IMR-90 (cell line): ENCODE measurements around the gene ADPRM. TPM values are rescaled to one million over a fixed set of nuclear protein-coding genes. Genes with fewer than 3 reads are reported as not detected.

Experiments
- ATAC-seq: fragments of 200-7000 bp; cut with Tn5 transposase; 2 replicates; pipeline ENCODE4 v1.9.1; 2020; ENCODE audit warnings: low read depth, mild to moderate bottlenecking, moderate library complexity
- BruUV-seq: library from RNA; stranded (reverse); fragments of 400-500 nt; replicated peaks from 2 replicates; lab custom pipeline; 2021; lab: Mats Ljungman, UMichigan
- CTCF ChIA-PET: fragments of 300-600 bp; formaldehyde crosslinking; extraction: SDS; loops from one replicate; lab custom pipeline; 2021; ENCODE audit warnings: antibody characterized with exemption; lab: Yijun Ruan, JAX
- POLR2A ChIA-PET: fragments of 300-600 bp; sonication (Branson Sonifier 250); formaldehyde crosslinking; loops from one replicate; lab custom pipeline; 2022; ENCODE audit warnings: antibody characterized with exemption; ENCODE audit not compliant: unreplicated experiment; lab: Charles Lee
- DNase-seq: peaks from one replicate; pipeline ENCODE4 v3.0.0; 2013
- H2AFZ ChIP-seq: replicated peaks from 2 replicates; pipeline ENCODE3; 2013; ENCODE audit warnings: low read length, mild to moderate bottlenecking; ENCODE audit not compliant: poor library complexity
- H2AK5ac ChIP-seq: 2 replicates; pipeline ENCODE4 v1.6.1; 2013; ENCODE audit warnings: low read depth, low read length, inconsistent platforms
- H2AK9ac ChIP-seq: replicated peaks from 2 replicates; pipeline ENCODE3; 2013; ENCODE audit warnings: mild to moderate bottlenecking, low read depth, low read length, moderate library complexity; ENCODE audit not compliant: poor library complexity
- H2BK120ac ChIP-seq: 2 replicates; pipeline ENCODE4 v1.6.1; 2013; ENCODE audit warnings: low read depth, low read length, inconsistent platforms
- H2BK15ac ChIP-seq: 3 replicates; pipeline ENCODE4 v1.6.1; 2013; ENCODE audit warnings: low read depth, low read length, inconsistent platforms
- H2BK20ac ChIP-seq: 2 replicates; pipeline ENCODE4 v1.6.1; 2013; ENCODE audit warnings: low read depth, mild to moderate bottlenecking, inconsistent platforms, low read length, moderate library complexity
- H2BK5ac ChIP-seq: 2 replicates; pipeline ENCODE4 v1.6.1; 2013; ENCODE audit warnings: mild to moderate bottlenecking, low read depth, low read length, inconsistent platforms; ENCODE audit not compliant: poor library complexity, severe bottlenecking
- H3K14ac ChIP-seq: replicated peaks from 2 replicates; pipeline ENCODE4 v1.6.1; 2013; ENCODE audit warnings: low read depth, low read length, inconsistent platforms
- H3K18ac ChIP-seq: 2 replicates; pipeline ENCODE4 v1.6.1; 2013; ENCODE audit warnings: low read depth, low read length, control low read depth
- H3K23ac ChIP-seq: 2 replicates; pipeline ENCODE4 v1.6.1; 2013; ENCODE audit warnings: low read depth, low read length, inconsistent platforms
- H3K27ac ChIP-seq: 2 replicates; pipeline ENCODE4 v1.5.1; 2013; ENCODE audit warnings: mild to moderate bottlenecking, control low read depth, low read length; ENCODE audit not compliant: insufficient read depth
- H3K27me3 ChIP-seq: 2 replicates; pipeline ENCODE4 v1.6.1; 2013; ENCODE audit warnings: low read length; ENCODE audit not compliant: control insufficient read depth, insufficient read depth
- H3K36me3 ChIP-seq: 2 replicates; pipeline ENCODE4 v1.6.1; 2013; ENCODE audit warnings: low read length, mixed read lengths; ENCODE audit not compliant: control insufficient read depth, insufficient read depth
- H3K4ac ChIP-seq: 2 replicates; pipeline ENCODE4 v1.6.1; 2013; ENCODE audit warnings: low read depth, low read length, inconsistent platforms
- H3K4me1 ChIP-seq: 2 replicates; pipeline ENCODE4 v1.6.1; 2013; ENCODE audit warnings: low read length, mixed read lengths; ENCODE audit not compliant: control insufficient read depth, insufficient read depth
- H3K4me2 ChIP-seq: 2 replicates; pipeline ENCODE4 v1.6.1; 2013; ENCODE audit warnings: low read depth, mild to moderate bottlenecking, control low read depth, low read length, moderate library complexity
- H3K4me3 ChIP-seq: 2 replicates; pipeline ENCODE4 v1.5.1; 2013; ENCODE audit warnings: low read depth, mild to moderate bottlenecking, control low read depth, low read length, moderate library complexity; ENCODE audit not compliant: insufficient read depth
- H3K56ac ChIP-seq: 2 replicates; pipeline ENCODE4 v1.6.1; 2013; ENCODE audit warnings: low read length, inconsistent platforms; ENCODE audit not compliant: insufficient read depth; ENCODE audit errors: extremely low read depth
- H3K79me1 ChIP-seq, 2 experiments: 2 replicates each; pipeline ENCODE4 v1.6.1; 2013; ENCODE audit warnings: low read length in 2 of 2, inconsistent platforms in 1 of 2, low read depth in 1 of 2
- H3K9ac ChIP-seq: 2 replicates; pipeline ENCODE4 v1.6.1; 2013; ENCODE audit warnings: low read depth, low read length, control low read depth
- H3K9me1 ChIP-seq: 2 replicates; pipeline ENCODE4 v1.6.1; 2013; ENCODE audit warnings: low read length, inconsistent platforms; ENCODE audit not compliant: insufficient read depth
- H3K9me3 ChIP-seq: 2 replicates; pipeline ENCODE4 v1.6.1; 2013; ENCODE audit warnings: low read length; ENCODE audit not compliant: control insufficient read depth, insufficient read depth
- H4K20me1 ChIP-seq: 2 replicates; pipeline ENCODE4 v1.6.1; 2013; ENCODE audit warnings: low read length, inconsistent platforms; ENCODE audit not compliant: insufficient read depth
- H4K5ac ChIP-seq: 2 replicates; pipeline ENCODE4 v1.6.1; 2013; ENCODE audit warnings: mild to moderate bottlenecking, low read depth, low read length, control low read depth
- H4K8ac ChIP-seq, 2 experiments: 2 replicates each; pipeline ENCODE4 v1.6.1; 2013; ENCODE audit warnings: low read depth in 2 of 2, low read length in 2 of 2, control low read depth in 1 of 2, inconsistent platforms in 1 of 2
- H4K91ac ChIP-seq: 2 replicates; pipeline ENCODE4 v1.6.1; 2013; ENCODE audit warnings: low read depth, low read length, inconsistent platforms; ENCODE audit not compliant: insufficient read depth
- BHLHE40 ChIP-seq: fragments of 150-350 bp; IDR thresholded peaks from 2 replicates; pipeline ENCODE4 v1.6.1; 2016; ENCODE audit warnings: mild to moderate bottlenecking, low read depth, low read length
- CEBPB ChIP-seq: IDR thresholded peaks from 2 replicates; pipeline ENCODE4 v1.6.1; 2012; ENCODE audit warnings: low read depth, low read length, improper control_type of control experiment
- CHD1 ChIP-seq: IDR thresholded peaks from 2 replicates; pipeline ENCODE4 v1.6.1; 2012; ENCODE audit warnings: low read depth, low read length, improper control_type of control experiment
- FOS ChIP-seq: fragments of 150-350 bp; IDR thresholded peaks from 2 replicates; pipeline ENCODE4 v1.6.1; 2016; ENCODE audit warnings: low read depth, low read length
- MAZ ChIP-seq: IDR thresholded peaks from 2 replicates; pipeline ENCODE4 v1.6.1; 2012; ENCODE audit warnings: low read depth, mild to moderate bottlenecking, low read length, improper control_type of control experiment, moderate library complexity, borderline replicate concordance
- MXI1 ChIP-seq: IDR thresholded peaks from 2 replicates; pipeline ENCODE4 v1.6.1; 2012; ENCODE audit warnings: low read depth, mild to moderate bottlenecking, low read length, moderate library complexity, borderline replicate concordance
- NFE2L2 ChIP-seq: fragments of 150-350 bp; IDR thresholded peaks from 2 replicates; pipeline ENCODE4 v1.6.1; 2016; ENCODE audit warnings: low read depth, mild to moderate bottlenecking, low read length
- RCOR1 ChIP-seq: IDR thresholded peaks from 2 replicates; pipeline ENCODE4 v1.6.1; 2012; ENCODE audit warnings: mild to moderate bottlenecking, low read length, improper control_type of control experiment; ENCODE audit not compliant: insufficient replicate concordance
- RFX5 ChIP-seq: IDR thresholded peaks from 2 replicates; pipeline ENCODE4 v1.8.0; 2012; ENCODE audit warnings: low read depth, mild to moderate bottlenecking, low read length, moderate library complexity
- SMC3 ChIP-seq: fragments of 150-350 bp; IDR thresholded peaks from 2 replicates; pipeline ENCODE4 v1.6.1; 2016; ENCODE audit warnings: low read depth, mild to moderate bottlenecking, antibody characterized with exemption, low read length, moderate library complexity
- WGBS, 2 experiments: methylation state at CpG; one replicate each; pipeline versions ENCODE4 v1.1.5 to v1.1.7; 2013; ENCODE audit warnings: missing lambda C conversion rate in 2 of 2; ENCODE audit not compliant: insufficient read length in 1 of 2; ENCODE audit errors: extremely low coverage in 2 of 2; 5-methylcytosine and 5-hydroxymethylcytosine counted together
- dilution Hi-C: fragments of 300-500 bp; cut with HindIII; formaldehyde crosslinking; loops from one replicate; pipeline ENCODE4 v1.14.3; 2018; ENCODE audit warnings: low sequenced_read_pairs; ENCODE audit not compliant: unreplicated experiment
- in situ Hi-C: fragments of 300-500 bp; cut with MboI; formaldehyde crosslinking; loops from 3 replicates; pipeline ENCODE4 v1.14.3; 2019; ENCODE audit warnings: low sequenced_read_pairs, inconsistent platforms, mixed read lengths
- intact Hi-C: fragments of 100-400 bp; cut with micrococcal nuclease; formaldehyde crosslinking; loops from 2 replicates; pipeline ENCODE4 v1.10.0; 2022
- polyA plus RNA-seq, 3 experiments: library from polyadenylated mRNA; depleted of rRNA; stranded (reverse); fragments of >200 nt; gene quantifications; 2 replicates each; pipeline ENCODE4 v1.2.3, GENCODE V29; 2012; ENCODE audit warnings: low replicate concordance in 1 of 3
- total RNA-seq: library from RNA; depleted of rRNA; stranded (reverse); fragments of >200 nt; gene quantifications from 2 replicates; pipeline ENCODE4 v1.2.3, GENCODE V29; 2012
- TF ChIP-seq, protein P1 (sequence below): fragments of 150-350 bp; IDR thresholded peaks from 2 replicates; pipeline ENCODE4 v1.6.1; 2017; ENCODE audit warnings: mild to moderate bottlenecking, antibody characterized with exemption, low read length, low read depth

The ADPRM gene
- total and polyA plus RNA-seq, 2 of the 4 experiments (the other 2 are of a cell fraction): 7.4 to 12.2 TPM

DNA sequence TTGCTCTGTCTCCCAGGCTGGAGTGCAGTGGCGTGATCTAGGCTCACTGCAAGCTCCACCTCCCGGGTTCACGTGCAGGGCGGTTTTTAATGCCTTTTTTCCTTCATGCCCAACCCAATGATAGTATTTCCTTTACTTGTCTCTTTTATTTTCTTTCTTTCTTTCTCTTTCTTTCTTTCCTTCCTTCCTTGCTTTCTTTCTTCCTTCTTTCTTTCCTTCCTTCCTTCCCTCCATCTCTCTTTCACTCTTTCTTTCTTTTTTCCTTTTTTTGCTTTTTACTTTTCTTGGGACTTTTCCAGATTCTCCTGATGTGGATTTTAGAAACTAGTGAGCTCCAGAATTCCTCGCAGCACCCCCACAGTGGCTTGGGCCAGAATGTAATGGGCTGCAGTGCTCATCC lies 43.4 kb upstream of the ADPRM start:
- no peak overlapping the region for H3K4me3 ChIP-seq
- no peak overlapping the region for H3K4ac ChIP-seq
- H2AK9ac ChIP-seq: no peak overlapping the region
- no peak overlapping the region for H4K5ac ChIP-seq
- dilution Hi-C loops (no loop called here), intact Hi-C loops (no loop called here), in situ Hi-C loops (loop anchor here (25.0 kb wide), 1 partner anchor 1333 kb away; the partner anchor contains the start of gene ZNF18)
- no peak overlapping the region for H3K27ac ChIP-seq
- H3K27me3 ChIP-seq: no peaks in the 10 kb centered on the region
- ATAC-seq (no peak), DNase-seq (no peak)
- H3K9me3 ChIP-seq: no peaks in the 10 kb centered on the region
- H3K14ac ChIP-seq: no peak overlapping the region
- H4K8ac ChIP-seq: no peak overlapping the region
- no peak overlapping the region for H2AK5ac ChIP-seq
- no peak overlapping the region for H2BK5ac ChIP-seq
- ChIA-PET CTCF (interaction anchor here (0.6 kb wide), 2 partner anchors 15 to 688 kb away, joined by 4 to 7 read pairs; no protein-coding TSS in a partner anchor), POLR2A (no interaction called here)
- BruUV-seq: no TSS peak
- H3K9ac ChIP-seq: no peak overlapping the region
- H2AFZ ChIP-seq: no peak overlapping the region
- no peak overlapping the region for H2BK15ac ChIP-seq
- H3K56ac ChIP-seq: no peak overlapping the region
- no peaks in the 10 kb centered on the region; the same call in 1 of the 2 replicates for H3K4me1 ChIP-seq
- H3K18ac ChIP-seq: no peak overlapping the region
- no CpG with 5 or more reads among the region's 5 CpGs for WGBS, 2 experiments
- no peaks in the 10 kb centered on the region for H3K79me1 ChIP-seq
- no peak overlapping the region for H3K4me2 ChIP-seq
- no peak overlapping the region for H2BK120ac ChIP-seq
- no peak overlapping the region for H4K91ac ChIP-seq
- no peak overlapping the region for H3K23ac ChIP-seq
- H4K20me1 ChIP-seq: no peaks in the 10 kb centered on the region
- H3K9me1 ChIP-seq: no peaks in the 10 kb centered on the region
- TF ChIP-seq CEBPB (no peak), RCOR1 (no peak), CHD1 (no peak), SMC3 (no peak), RFX5 (no peak), BHLHE40 (no peak), MAZ (no peak), MXI1 (no peak), FOS (no peak), NFE2L2 (no peak)
- TF ChIP-seq, protein P1, sequence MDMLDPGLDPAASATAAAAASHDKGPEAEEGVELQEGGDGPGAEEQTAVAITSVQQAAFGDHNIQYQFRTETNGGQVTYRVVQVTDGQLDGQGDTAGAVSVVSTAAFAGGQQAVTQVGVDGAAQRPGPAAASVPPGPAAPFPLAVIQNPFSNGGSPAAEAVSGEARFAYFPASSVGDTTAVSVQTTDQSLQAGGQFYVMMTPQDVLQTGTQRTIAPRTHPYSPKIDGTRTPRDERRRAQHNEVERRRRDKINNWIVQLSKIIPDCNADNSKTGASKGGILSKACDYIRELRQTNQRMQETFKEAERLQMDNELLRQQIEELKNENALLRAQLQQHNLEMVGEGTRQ: no peak
- H3K36me3 ChIP-seq: no peaks in the 10 kb centered on the region
- H2BK20ac ChIP-seq: no peak overlapping the region
